GM10266 (cell line): ENCODE measurements around the gene PFN1.
"Not testable (repeated sequence)": the region's sequence is repeated elsewhere in the genome, so short reads cannot be mapped to it uniquely, and the experiment has no call there.

Experiments used
- DNase-seq: peaks from one replicate; pipeline ENCODE4 v3.0.0; 2012; ENCODE audit errors: extremely low spot score
- CTCF ChIP-seq: IDR thresholded peaks from 2 replicates; pipeline ENCODE4 v1.5.1; 2012; ENCODE audit warnings: mild to moderate bottlenecking, low read depth; ENCODE audit not compliant: control insufficient read depth, insufficient read depth; ENCODE audit errors: missing control alignments

The PFN1 gene

DNA sequence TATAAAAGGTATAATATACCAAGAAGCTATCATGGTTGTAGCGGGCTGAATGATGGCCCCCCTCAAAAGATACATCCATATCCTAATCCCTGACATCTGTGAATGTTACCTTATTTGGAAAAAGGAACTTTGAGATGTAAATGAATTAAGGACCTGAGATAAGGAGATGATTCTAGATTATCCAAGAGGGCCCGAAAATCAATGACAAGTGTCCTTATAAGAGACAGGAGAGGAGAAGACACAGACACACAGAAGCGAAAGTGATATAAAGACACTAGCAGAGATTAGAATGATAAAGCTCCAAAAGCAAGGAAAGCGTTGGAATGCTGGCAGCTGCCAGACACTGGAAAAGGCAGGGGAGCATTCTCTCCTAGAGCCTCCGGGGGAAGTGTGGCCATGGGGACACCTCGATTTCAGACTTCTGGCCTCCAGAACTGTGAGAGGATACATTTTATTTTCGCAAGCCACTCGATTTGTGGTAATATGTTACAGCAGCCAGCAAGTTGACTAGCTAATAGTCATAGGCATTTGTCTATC lies 28.8 kb downstream of the PFN1 start:
- no peak for DNase-seq
- no peak for TF ChIP-seq CTCF

DNA sequence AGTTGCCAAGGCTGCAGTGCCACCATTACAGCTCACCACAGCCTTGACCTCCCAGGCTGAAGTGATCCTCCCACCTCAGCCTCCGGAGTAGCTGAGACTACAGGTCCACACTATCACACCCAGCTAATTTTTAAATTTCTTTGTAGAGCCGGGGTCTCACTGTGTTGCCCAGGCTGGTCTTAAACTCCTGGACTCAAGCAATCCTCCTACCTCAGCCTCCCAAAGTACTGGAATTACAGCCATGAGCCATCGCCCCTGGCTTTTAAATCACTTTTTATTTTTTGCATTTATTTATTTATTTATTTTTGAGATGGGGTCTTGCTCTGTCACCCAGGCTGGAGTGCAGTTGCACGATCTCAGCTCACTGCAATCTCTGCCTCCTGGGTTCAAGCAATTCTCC lies 33.8 kb downstream of the PFN1 start:
- not testable (repeated sequence) for DNase-seq

- no peak for TF ChIP-seq CTCF
- no peak for DNase-seq
Measured at GRCh38 chr17:4913994-4914393, 34.3 kb downstream of the PFN1 start.

DNA sequence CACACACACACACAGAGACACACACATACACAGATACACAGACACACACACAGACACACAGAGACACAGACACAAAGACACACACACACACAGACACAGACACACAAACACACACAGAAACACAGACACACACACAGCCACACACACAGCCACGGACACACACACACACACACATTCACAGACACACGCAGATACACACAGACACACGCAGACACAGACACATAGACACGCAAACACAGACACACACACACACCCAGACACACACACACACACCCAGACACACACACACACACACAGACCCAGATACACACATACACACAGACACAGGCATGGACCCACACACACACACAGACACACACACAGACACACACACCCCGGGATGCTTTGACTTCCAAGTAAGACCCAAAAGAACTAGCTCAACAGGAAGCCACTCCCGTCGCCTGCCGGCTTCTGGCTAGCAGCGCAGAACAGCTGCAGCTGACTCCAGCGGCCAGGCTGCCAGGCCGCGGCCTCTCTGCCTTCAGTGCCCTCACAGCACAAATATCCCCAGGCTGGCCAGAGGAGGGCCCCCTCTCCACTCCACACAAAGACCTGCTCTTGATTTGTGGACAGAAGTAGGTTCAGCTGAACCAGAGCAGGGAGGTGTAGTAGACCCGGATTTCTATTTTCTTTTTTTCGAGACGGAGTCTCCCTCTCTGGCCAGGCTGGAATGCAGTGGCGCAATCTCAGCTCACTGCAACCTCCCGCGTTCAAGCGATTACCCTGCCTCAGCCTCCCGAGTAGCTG lies 39.4 kb downstream of the PFN1 start:
- peak; percentile 89 for TF ChIP-seq CTCF
- DNase-seq: peak; percentile 83

DNA sequence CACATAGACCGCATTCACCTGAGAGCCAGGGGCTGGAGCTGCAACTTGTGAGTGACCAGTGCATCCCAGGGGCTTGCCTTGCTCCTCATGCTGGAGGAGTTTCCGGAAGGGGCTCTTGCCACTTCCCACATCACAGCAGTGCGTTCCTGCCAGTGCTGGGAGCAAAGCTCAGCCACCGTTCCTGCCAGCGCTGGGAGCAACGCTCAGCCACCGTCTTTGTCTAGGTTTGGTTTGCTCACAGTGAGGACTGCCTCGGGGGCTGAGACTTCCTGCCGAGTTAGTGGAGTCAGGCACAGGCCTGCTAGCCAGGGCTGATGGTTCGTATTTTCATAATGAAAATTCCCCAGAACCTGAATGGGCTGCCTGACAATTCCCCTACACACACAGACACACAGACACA lies 40.0 kb downstream of the PFN1 start:
- no peak for DNase-seq
- no peak for TF ChIP-seq CTCF

GRCh38 chr17:4906642-4907041 lies 41.7 kb downstream of the PFN1 start:
- DNase-seq: not testable (repeated sequence)

GRCh38 chr17:4903051-4903818 lies 45.1 kb downstream of the PFN1 start, which contains the start of gene CHRNE:
CHRNE (minus strand) TSS chr17:4903098; CDS start chr17:4903063, 35 bp downstream.
- peak; percentile 61 for DNase-seq
- TF ChIP-seq CTCF: peak; percentile 77

DNA sequence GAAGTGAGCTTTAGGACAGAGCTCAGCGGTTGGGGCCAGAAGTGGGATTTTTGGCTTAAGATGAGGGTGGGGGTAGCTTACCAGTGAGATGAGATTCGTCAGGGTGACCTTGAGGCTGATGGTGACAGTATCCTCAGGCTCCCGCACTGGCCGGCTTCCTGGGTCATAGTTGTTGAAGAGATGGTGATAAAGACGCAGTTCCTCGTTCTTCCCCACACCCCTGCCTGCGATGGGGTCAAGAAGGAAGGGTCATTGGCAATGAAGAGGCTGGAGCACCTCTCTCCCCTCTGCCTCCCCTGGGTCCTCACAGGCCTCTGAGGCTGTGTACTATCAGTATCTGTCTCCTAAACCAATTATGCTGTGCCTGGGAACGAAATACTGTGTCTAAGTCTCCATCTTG lies 45.8 kb downstream of the PFN1 start:
- no peak for TF ChIP-seq CTCF
- DNase-seq: peak; percentile 10
